Skin epidermis (tissue), 12 donors: ENCODE data around the gene HOXD3.
A peak's percentile ranks its signal among the peaks of the same experiment; 100 is the strongest.

Source experiments
- H3K27ac ChIP-seq, 21 experiments: fragments of 200-600 bp; sonication (generic) in 11 of 21; one replicate each; pipeline ENCODE4 v1.5.0; 2020; ENCODE audit warnings: mild to moderate bottlenecking in 3 of 21, inconsistent platforms in 2 of 21, moderate library complexity in 2 of 21
- H3K4me3 ChIP-seq, 7 experiments: fragments of 200-600 bp; sonication (generic) in 2 of 7; one replicate each; pipeline ENCODE4 v1.5.0; 2020; ENCODE audit warnings: inconsistent platforms in 2 of 7, mild to moderate bottlenecking in 2 of 7, moderate library complexity in 1 of 7

The HOXD3 gene

GRCh38 chr2:176120364-176121189 lies 36.5 kb upstream of the HOXD3 start:
- H3K27ac ChIP-seq, result peak overlapping the region in 9 of 21 experiments; percentile 3 to 91 (median 76)
- H3K4me3 ChIP-seq, result peak overlapping the region in 2 of 7 experiments; percentile 1 to 50

GRCh38 chr2:176121190-176122051 lies 35.7 kb upstream of the HOXD3 start:
- Histone ChIP-seq H3K27ac (peak overlapping the region in 17 of 21 experiments; percentile 2 to 91 (median 75)), H3K4me3 (peak overlapping the region; percentile 26 to 62 (median 41))

GRCh38 chr2:176122052-176122682 lies 34.9 kb upstream of the HOXD3 start:
- H3K27ac ChIP-seq, result peak overlapping the region in 18 of 21 experiments; percentile 19 to 91 (median 74)
- H3K4me3 ChIP-seq, result peak overlapping the region; percentile 26 to 62 (median 41)

GRCh38 chr2:176122683-176123410 lies 34.3 kb upstream of the HOXD3 start, which contains the start of gene HOXD9:
TSS of gene HOXD9 (plus strand) at chr2:176122719. CDS start at chr2:176122769, 50 bp downstream.
- Histone ChIP-seq H3K27ac (peak within 1 kb of the TSS in 19 of 21 experiments; percentile 19 to 91 (median 75)), H3K4me3 (peak within 1 kb of the TSS; percentile 26 to 62 (median 41))

GRCh38 chr2:176123411-176124109 lies 33.5 kb upstream of the HOXD3 start:
- H3K4me3 ChIP-seq, result peak overlapping the region; percentile 26 to 62 (median 41)
- peak overlapping the region in 17 of 21 experiments; percentile 19 to 91 (median 76) for H3K27ac ChIP-seq

GRCh38 chr2:176124110-176124946 lies 32.8 kb upstream of the HOXD3 start:
- H3K4me3 ChIP-seq, result peak overlapping the region in 5 of 7 experiments; percentile 32 to 62 (median 48)
- peak overlapping the region in 13 of 21 experiments; percentile 6 to 91 (median 63) for H3K27ac ChIP-seq

GRCh38 chr2:176124947-176125771 lies 31.9 kb upstream of the HOXD3 start:
- Histone ChIP-seq H3K4me3 (no peak overlapping the region), H3K27ac (peak overlapping the region in 10 of 21 experiments; percentile 6 to 91 (median 65))

GRCh38 chr2:176125772-176126054 lies 31.4 kb upstream of the HOXD3 start:
- Histone ChIP-seq H3K27ac (peak overlapping the region in 6 of 21 experiments; percentile 6 to 91 (median 70)), H3K4me3 (no peak overlapping the region)

- no peak overlapping the region for H3K4me3 ChIP-seq
- H3K27ac ChIP-seq, result peak overlapping the region in 5 of 21 experiments; percentile 0 to 95 (median 94)
These were observed 30.0 kb upstream of the HOXD3 start for GRCh38 chr2:176126929-176127773.

GRCh38 chr2:176127774-176128072 lies 29.4 kb upstream of the HOXD3 start:
- H3K4me3 ChIP-seq, result peak overlapping the region in 3 of 7 experiments; percentile 2 to 55 (median 44)
- H3K27ac ChIP-seq, result peak overlapping the region in 10 of 21 experiments; percentile 79 to 95 (median 86)

GRCh38 chr2:176128172-176128981 lies 28.7 kb upstream of the HOXD3 start:
- Histone ChIP-seq H3K27ac (peak overlapping the region in 19 of 21 experiments; percentile 24 to 95 (median 86)), H3K4me3 (peak overlapping the region in 6 of 7 experiments; percentile 23 to 55 (median 47))

- Histone ChIP-seq H3K4me3 (peak within 1 kb of the TSS; percentile 30 to 55 (median 44)), H3K27ac (peak within 1 kb of the TSS; percentile 32 to 95 (median 84))
These were observed 27.9 kb upstream of the HOXD3 start, which contains the start of gene HOXD8 for GRCh38 chr2:176128982-176129796. TSS of gene HOXD8 (plus strand) at chr2:176129705. CDS start at chr2:176130367, 662 bp downstream.

- Histone ChIP-seq H3K4me3 (peak overlapping the region; percentile 23 to 55 (median 44)), H3K27ac (peak overlapping the region; percentile 32 to 95 (median 84))
These were observed 27.3 kb upstream of the HOXD3 start for GRCh38 chr2:176129813-176130146.
